ENCODE data around the gene PNMA6F. TPM values are rescaled to one million over a fixed set of nuclear protein-coding genes. Genes with fewer than 3 reads are reported as not detected.

The PNMA6F gene
- total RNA-seq, result not detected in 2 replicates

GRCh38 chrX:153321381-153322124, at the start of gene PNMA6F:
Gene PNMA6F (minus strand): TSS chrX:153321767. CDS start chrX:153320674, 1,093 bp downstream.
- intact Hi-C loops (cut with micrococcal nuclease), result no loop called here

- intact Hi-C loops (cut with micrococcal nuclease), result loop anchor here (10.0 kb wide), 1 partner anchor 336 kb away; no protein-coding TSS in a partner anchor
These were observed 49.7 kb upstream of the PNMA6F start for GRCh38 chrX:153371256-153371655.

GRCh38 chrX:153370293-153371055, 48.9 kb upstream of the PNMA6F start:
- intact Hi-C loops (cut with micrococcal nuclease), result loop anchor here (10.0 kb wide), 1 partner anchor 336 kb away; no protein-coding TSS in a partner anchor

- intact Hi-C loops (cut with micrococcal nuclease), result no loop called here
These were observed 45.4 kb upstream of the PNMA6F start for GRCh38 chrX:153366878-153367538.

- intact Hi-C loops (cut with micrococcal nuclease), result no loop called here
These were observed 44.6 kb upstream of the PNMA6F start for GRCh38 chrX:153366119-153366518.

- intact Hi-C loops (cut with micrococcal nuclease), result no loop called here
These were observed 44.1 kb upstream of the PNMA6F start for GRCh38 chrX:153365670-153366069.

GRCh38 chrX:153361781-153362397, 40.3 kb upstream of the PNMA6F start:
- intact Hi-C loops (cut with micrococcal nuclease), result no loop called here

- intact Hi-C loops (cut with micrococcal nuclease), result no loop called here
These were observed 36.3 kb upstream of the PNMA6F start for GRCh38 chrX:153357877-153358276.

GRCh38 chrX:153353416-153353815, 31.8 kb upstream of the PNMA6F start:
- intact Hi-C loops (cut with micrococcal nuclease), result no loop called here

- intact Hi-C loops (cut with micrococcal nuclease), result no loop called here
These were observed 31.3 kb upstream of the PNMA6F start for GRCh38 chrX:153352858-153353257.

- intact Hi-C loops (cut with micrococcal nuclease), result no loop called here
These were observed 30.4 kb upstream of the PNMA6F start for GRCh38 chrX:153351981-153352380.

GRCh38 chrX:153349952-153350351, 28.4 kb upstream of the PNMA6F start:
- intact Hi-C loops (cut with micrococcal nuclease), result no loop called here

- intact Hi-C loops (cut with micrococcal nuclease), result no loop called here
These were observed 26.9 kb upstream of the PNMA6F start for GRCh38 chrX:153348421-153348820.

GRCh38 chrX:153347530-153347929, 26.0 kb upstream of the PNMA6F start:
- intact Hi-C loops (cut with micrococcal nuclease), result no loop called here

- intact Hi-C loops (cut with micrococcal nuclease), result loop anchor here (1.0 kb wide), 1 partner anchor 9 kb away; the partner anchor contains the start of gene ZNF275
These were observed 22.1 kb upstream of the PNMA6F start for GRCh38 chrX:153343674-153344073.

- intact Hi-C loops (cut with micrococcal nuclease), result loop anchor here (1.0 kb wide), 1 partner anchor 9 kb away; the partner anchor contains the start of gene ZNF275
These were observed 21.4 kb upstream of the PNMA6F start for GRCh38 chrX:153342762-153343558.

GRCh38 chrX:153340111-153340510, 18.5 kb upstream of the PNMA6F start:
- intact Hi-C loops (cut with micrococcal nuclease), result no loop called here

- intact Hi-C loops (cut with micrococcal nuclease), result loop anchor here (5.0 kb wide), 1 partner anchor 397 kb away; no protein-coding TSS in a partner anchor
These were observed 18.1 kb upstream of the PNMA6F start for GRCh38 chrX:153339662-153340061.

- intact Hi-C loops (cut with micrococcal nuclease), result loop anchor here (5.0 kb wide), 1 partner anchor 397 kb away; no protein-coding TSS in a partner anchor
These were observed 17.3 kb upstream of the PNMA6F start for GRCh38 chrX:153338836-153339235.

- intact Hi-C loops (cut with micrococcal nuclease), result loop anchor here (5.0 kb wide), 1 partner anchor 395 kb away; no protein-coding TSS in a partner anchor
These were observed 15.4 kb upstream of the PNMA6F start for GRCh38 chrX:153336988-153337387.
